HG03196 (cell line): Measurements from ENCODE around the gene SSBP2.
"Not testable (repeated sequence)": the region's sequence is repeated elsewhere in the genome, so short reads cannot be mapped to it uniquely, and the experiment has no call there.

Source experiments
- ATAC-seq: cut with Tn5 transposase; IDR thresholded peaks from one replicate; pipeline ENCODE4 v1.9.1; 2021; ENCODE audit not compliant: unreplicated experiment

Gene SSBP2

DNA sequence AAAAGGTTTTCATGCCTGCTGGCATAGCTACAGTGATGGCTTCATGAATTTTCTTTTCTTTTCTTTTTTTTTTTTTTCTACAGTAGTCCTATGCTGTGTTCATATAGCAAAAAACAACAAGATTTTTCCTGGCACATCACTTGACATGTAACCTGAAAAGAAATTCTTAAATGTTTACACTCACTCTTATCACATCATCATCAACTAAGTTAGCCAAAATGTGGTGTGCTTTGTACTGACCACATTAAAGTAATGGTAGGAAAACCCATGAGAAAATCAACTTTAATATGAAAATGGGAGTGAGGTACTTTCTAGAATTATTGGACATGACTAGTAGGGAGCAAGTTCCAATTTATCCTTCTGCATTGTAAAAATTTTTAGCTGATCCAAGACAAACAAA lies 146.7 kb downstream of the SSBP2 start:
- ATAC-seq, result no peak

DNA sequence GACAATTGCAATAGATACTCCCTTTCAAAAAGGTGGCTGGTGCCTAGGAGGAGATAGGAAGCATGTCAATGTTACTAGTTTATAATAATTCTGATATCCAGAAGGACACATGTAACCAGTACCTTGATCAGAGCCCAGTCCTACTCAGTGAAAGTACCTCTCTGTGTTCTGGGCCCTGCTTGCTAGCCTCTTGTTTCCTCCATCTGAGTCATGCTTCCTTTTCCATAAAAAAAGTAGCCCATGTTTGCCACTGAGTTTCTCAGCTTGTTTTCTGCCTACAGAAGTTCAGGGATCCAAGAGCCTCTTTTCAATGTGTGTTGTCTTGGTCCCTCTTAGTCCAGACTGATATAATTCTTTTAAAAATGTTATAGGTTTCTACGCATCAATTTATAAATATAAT lies 149.0 kb downstream of the SSBP2 start:
- ATAC-seq, result no peak

DNA sequence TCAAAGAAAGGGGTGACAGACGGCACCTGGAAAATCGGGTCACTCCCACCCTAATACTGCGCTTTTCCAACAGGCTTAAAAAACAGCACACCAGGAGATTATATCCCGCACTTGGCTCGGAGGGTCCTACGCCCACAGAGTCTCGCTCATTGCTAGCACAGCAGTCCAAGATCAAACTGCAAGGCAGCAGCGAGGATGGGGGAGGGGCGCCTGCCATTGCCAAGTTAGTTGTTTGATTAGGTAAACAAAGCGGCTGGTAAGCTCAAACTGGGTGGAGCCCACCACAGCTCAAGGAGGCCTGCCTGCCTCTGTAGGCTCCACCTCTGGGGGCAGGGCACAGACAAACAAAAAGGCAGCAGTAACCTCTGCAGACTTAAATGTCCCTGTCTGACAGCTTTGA lies 158.8 kb downstream of the SSBP2 start:
- not testable (repeated sequence) for ATAC-seq

DNA sequence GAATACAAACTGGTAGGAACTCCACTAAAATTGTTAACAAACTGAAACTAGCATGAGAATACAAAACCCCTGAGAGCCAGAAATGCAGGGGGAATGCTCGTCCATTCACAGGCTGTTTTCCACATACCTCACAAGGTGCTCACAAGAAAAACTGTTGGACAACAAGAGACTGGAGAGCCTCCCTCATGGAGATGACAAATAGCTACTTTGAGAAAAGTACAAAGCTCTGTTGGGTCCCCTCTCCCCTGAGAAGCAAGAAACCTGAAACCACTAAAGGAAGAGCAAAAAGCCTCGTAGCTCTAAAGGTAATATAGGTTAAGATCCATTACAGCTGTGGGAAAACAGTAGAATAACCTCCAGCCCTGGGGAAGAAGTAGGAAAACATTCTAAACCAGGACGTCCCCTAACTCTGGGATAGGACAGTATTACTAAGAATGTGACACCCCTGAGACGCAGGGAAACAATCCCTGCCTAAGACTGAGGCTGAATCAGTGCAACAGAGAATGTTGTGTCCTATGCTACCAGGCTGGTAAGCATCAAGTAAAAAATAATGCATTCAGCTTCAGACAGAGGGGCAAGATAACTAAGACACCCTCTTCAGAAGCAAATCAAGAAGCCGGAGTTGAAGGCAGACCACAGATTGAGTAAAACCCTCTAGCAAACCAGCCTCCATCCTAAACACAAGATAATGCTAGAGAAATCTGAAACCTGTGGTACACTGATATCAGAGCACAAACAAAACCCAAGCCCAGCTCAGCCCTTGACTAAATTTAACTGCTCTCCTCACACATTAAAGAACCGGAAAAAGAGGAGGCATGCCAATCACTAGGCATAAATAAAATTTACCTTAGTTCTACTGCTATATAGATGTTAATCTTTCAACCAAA lies 160.2 kb downstream of the SSBP2 start:
- no peak for ATAC-seq

DNA sequence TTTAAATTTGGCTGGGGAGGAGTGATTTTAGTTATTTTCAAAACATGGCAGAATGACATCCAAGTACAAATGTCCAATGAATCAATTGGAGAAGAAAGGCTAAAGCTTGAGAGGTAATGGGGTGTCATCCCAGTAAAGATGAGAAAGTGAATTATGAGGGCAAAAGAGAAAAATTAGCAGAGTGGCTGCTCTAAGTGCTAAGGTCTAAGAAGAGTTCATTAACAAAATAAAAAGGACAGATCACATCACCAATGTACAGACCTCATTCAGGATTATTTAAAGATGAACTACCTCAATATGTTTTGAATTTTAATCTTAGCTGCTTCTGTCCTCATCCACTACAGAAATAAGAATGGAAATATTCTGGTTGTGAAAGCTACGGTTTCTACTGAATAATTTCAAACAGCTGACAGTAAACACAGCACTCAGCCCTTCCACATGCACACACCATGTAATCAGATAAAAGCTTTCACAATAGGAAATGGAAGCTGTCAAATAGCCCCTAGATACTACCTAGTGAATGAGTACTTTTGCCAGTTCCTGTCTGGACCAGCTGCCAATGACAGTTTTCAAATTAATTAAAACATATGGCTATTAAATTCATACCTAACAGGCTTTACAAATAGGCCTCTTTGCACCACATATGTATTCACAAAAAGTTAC lies 171.5 kb downstream of the SSBP2 start:
- no peak for ATAC-seq

DNA sequence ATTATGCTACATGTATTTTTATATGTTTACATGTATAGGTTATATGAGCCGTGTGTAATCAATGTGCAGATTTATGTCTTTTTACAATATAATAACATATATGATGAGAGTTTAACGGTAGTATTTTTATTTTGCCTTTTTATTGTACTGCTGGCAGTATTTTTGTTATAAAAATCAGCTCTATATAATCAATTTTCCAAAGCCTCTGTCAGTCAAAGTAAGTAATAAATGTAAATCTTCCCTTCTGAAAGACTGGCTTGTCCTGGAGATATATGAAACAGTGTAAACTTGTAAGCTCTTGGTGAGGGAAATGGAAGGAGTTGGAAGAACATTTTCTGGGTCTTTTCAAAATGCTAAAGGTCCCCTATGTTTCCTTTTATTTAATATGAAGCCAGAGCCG lies 173.8 kb downstream of the SSBP2 start:
- no peak for ATAC-seq

DNA sequence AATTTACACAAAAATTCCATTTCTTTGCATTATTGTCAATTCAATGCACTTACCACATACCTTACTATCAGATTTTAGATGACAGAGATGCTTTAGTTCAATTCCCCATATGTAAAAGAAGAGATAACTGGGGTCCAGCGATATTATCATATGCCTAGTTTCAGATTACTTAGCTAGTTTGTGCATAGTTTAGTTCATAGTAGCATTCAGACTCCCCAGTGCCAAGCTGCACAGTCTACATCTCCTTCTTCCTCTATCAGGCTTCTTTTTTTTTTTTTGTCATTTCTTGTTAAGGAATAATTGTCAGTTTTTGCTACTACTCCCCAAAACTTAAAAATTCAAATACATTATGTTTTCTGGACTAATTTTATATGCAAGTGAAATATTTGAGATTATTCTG lies 175.0 kb downstream of the SSBP2 start:
- ATAC-seq, result no peak

DNA sequence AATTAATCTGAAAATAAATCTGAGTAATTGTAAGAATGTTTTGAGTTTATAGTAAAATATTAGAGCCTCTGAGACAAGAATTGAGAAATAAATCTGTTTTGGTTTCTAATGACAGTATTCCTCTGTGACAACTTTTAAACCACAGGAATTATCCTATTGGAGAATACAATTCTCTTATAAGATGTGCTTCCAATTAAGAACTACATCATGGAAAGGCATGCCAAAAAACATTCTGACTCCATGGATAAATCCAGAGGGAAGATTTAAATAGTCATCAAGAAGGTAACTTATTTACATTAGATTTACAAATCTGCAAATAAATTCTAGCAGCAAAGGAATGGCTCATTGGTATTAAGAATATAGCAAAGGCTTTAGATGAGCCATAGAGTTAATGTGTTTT lies 178.7 kb downstream of the SSBP2 start:
- no peak for ATAC-seq

DNA sequence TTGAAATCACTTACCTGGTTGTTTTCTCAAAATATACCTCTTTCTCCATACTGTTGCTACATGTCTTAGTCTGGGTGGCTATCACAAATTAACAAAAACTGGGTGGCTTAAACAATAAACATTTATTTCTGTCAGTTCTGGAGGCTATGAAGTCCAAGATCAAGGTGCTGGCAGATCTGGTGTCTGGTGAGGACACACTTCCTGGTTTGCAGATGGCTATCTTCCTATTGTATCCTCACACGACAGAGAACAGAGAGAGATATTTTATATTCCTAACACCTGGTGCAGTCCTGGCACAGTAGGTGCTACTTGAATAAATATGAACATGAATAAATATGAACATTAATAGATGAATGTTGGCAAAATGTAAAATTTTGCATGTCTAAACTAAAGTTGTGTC lies 192.7 kb downstream of the SSBP2 start:
- ATAC-seq, result no peak

DNA sequence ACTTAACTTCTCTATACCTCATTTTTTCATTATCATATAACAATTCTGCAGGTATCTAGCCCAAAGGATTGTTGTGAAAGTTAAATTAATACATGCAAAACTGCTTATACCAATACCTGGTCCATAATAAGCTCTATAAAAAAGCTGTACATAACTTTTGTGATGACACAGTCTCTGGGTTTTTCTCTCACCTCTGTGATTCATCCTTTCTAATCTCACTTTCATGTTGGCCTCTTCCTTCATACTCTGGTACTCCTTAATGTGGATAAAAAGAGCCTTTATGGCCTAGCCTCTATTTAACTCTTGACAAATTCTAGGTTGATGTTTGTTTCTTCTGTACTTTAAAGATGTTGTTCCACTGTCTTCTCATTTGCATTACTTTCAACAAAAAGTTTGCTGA lies 194.1 kb downstream of the SSBP2 start:
- no peak for ATAC-seq

DNA sequence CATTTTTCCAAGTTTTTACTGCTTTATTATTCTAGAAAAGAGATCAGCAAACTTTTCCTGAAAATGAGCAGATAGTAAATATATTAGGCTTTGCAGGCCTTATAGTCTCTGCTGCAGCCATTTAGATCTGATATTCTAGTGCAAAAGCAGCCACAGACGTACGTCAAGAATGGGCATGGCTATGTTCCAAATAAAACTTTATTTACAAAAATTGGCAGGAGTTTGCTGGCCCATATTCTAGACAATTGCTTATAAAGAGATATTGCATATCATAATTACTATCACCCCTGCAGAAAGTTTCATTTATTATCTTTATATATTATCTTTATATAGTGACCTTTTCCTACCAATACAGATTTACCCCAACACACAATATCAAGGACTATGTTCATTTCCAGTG lies 195.0 kb downstream of the SSBP2 start:
- no peak for ATAC-seq

DNA sequence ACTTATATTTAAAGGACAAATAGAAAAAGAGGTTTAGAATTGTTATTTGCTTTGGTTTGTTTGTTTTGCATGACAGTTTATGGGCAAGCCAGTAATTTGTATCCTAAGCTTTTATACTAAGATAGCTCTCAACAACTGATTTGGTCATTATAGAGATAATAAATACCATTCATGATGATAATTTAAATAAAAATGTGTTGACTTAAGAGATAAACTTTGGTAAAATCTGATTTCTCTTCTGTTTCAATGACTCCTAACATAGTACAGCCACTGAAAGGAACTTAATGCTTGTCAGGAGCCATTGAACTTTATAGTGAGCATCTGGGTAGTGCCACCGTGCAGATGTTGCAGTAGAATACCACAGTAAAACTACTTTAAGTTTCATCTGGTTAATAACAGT lies 196.2 kb downstream of the SSBP2 start:
- ATAC-seq, result no peak

DNA sequence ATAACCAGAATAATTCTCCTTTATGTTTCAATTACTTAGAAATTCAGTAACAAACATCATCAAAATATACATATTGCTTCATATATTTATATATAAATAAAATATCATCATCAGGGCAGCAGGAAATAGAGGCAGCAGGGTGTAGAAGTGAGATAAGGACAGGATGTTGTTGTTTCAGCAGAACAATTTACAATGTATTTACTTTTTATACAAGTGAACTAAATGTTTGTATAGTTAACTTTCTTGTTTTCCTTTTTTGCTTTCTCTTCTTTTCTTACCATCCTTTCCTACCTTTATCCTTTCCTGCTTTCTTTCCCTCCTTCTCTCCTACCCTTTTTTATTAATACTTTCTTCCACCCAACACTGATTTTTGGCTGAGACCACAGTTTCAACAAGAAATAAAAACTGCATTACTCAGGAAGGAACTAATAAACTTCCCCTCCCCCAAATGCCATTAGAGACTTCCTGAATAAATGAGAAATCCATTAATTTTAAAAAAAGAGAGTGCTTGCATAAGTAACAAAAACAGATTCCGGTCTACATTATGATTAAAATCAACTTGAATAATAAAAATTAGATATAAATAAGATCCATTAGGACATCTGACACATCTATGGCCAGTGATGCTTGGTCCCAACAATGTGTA lies 197.2 kb downstream of the SSBP2 start:
- no peak for ATAC-seq

DNA sequence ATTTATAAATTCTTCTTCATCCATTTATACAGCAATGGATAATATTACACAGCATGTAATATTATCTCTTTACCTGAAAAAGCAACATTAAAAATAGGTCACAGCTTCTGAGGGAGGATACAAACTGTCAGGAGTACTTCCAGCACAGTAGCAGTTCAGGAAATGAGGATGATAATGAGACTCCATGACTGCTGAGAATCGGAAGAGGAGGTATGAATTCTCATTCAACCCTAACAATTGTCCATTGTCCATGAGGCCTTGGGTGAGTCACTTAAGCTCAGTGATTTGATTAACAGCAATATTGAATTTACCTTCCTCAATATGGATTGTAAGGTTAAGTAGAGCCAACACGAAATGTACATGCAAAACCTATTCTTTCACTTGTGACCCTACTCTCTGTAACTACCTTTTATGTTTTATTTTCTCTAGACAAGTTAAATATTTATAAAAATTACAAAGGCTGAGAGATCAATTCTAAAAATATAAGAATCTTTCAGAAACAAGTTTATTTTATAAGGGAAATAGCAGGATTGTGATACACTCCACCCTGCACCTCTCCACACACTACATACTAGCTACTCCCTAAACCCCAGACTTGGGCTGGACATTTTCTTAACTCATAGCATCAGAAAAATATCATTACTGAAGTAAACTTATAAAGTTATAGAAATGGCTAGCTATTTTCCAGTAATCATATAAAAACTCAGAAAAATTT lies 197.9 kb downstream of the SSBP2 start:
- no peak for ATAC-seq

DNA sequence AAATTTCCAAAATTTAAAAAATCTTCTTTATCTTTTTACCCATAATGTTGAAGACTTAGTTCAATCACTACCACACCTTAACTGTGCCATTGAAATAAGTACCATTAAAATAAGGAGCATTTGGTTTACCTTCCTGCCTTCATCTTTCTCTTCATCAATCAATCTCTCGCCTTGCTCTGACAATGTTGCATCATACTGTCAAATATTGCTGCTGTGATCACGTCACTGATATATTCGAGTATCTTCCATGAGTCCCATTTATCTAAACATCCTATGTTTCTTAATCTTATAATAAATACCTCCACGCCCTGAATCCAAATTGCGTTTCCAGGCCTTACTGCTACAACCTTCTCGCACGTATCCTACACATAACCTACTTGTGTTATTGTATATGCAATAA lies 201.8 kb downstream of the SSBP2 start:
- no peak for ATAC-seq

DNA sequence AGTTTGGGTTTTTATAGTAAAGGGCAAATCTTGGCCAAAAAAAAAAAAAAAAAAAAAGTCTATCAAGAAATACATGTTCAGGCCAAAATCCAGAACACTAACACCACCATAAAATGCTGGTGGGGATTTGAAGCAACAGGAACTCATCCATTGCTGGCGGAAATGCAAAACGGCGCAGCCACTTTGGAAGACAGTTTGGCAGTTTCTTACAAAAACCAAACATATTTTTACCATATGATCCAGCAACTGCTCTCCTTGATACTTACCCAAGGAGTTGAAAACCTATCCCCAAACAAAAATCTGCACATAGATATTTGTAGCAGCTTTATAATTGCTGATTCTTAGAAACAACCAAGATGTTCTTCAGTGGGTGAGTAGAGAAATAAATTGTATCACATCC lies 203.9 kb downstream of the SSBP2 start:
- ATAC-seq, result no peak

DNA sequence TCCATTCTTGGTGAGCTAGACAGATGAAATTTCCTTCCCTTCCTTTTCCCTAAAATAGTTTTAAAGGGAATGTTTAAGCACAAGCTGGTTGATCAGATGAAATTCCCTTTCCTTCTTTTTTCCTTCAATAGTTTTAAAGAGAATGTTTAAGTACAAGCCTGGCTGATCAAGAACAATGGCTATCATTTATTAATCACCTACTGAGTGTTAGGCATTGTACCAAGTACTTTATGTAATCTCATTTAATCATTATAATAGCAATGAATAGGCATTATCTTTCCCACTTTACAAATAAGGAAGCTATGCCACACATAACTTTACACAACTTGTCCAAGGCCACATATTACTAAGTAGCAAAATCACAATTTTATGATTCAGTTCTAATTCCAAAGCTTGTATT lies 205.0 kb downstream of the SSBP2 start:
- ATAC-seq, result no peak

DNA sequence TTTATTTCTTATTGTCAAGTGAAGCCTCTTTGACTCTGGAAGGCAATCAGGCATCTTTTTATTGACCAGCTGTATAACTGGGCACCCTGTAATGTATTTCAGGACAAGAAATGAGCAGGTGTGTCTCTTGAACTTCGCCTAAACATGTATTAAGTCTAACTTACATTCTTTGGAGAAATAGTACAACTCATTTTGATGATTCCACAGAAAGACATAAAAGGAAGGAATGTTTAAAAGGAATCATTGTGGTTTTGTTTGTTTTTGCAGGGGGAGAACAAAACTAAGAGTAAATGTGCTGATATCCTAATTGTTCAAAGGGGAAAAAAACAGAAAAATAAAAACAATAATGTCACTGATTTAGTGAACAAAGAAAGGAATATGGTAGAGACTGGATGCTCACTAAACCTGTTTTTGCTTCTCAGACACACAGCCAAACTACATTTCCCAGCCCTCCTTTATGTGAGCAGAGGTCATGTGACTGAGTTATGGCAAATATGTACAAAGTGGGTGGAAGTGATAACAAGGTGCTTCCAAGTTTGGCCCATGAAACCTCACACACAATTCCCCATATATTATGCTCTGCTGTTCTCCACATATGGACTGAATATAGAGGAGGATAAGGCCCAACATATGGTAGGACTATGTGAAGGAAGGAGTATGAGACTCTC lies 206.4 kb downstream of the SSBP2 start:
- ATAC-seq, result no peak

DNA sequence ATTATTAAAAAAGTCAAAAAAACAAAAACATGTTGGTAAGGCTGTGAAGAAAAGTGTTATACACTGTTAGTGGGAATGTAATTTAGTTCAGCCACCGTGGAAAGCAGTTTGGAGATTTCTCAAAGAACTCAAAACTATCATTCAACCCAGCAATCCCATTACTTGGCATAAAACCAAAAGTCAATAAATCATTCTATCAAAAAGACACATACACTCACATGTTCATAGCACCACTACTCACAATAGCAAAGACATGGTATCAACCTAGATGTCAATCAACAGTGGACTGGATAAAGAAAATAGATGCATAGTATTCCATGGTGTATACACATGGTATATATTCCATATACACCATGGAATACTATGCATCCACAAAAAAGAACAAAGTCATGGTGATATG lies 208.7 kb downstream of the SSBP2 start:
- no peak for ATAC-seq

DNA sequence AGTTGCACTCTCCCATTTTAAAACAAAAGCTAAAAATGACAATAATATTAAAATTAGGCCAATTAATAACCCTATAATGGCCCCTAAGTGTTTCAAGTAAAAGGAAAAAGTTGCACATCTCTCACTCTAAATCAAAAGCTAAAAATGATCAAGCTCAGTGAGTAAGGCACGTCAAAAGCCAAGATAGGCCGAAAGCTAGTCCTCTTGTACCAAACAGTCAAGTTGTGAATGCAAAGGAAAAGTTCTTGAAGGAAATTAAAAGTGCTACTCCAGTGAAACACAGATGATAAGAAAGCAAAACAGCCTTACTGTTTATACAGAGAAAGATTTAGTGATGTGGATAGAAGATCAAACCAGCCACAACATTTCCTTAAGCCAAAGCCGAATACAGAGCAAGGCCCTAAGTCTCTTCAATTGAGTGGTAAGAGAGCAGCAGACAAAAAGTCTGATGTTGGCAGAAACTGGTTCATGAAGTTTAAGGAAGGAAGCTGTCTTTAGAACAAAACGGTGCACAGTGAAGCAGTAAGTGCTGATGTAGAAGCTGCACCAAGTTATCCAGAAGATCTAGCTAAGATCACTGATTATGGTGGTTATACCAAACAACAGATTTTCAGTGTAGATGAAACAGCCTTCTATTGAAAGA lies 212.9 kb downstream of the SSBP2 start:
- no peak for ATAC-seq
